IPS-18a (cell line): Measurements from ENCODE around the gene IFI44L.

Experiments
- H3K27ac ChIP-seq: one replicate; pipeline ENCODE4 v1.5.1; 2013; ENCODE audit warnings: low read length
- H3K27me3 ChIP-seq: one replicate; pipeline ENCODE4 v1.6.1; 2013; ENCODE audit warnings: mild to moderate bottlenecking, low read length; ENCODE audit not compliant: control insufficient read depth, insufficient read depth
- H3K36me3 ChIP-seq: one replicate; pipeline ENCODE4 v1.6.1; 2013; ENCODE audit warnings: low read depth, low read length; ENCODE audit not compliant: control insufficient read depth
- H3K4me1 ChIP-seq: one replicate; pipeline ENCODE4 v1.6.1; 2013; ENCODE audit warnings: low read depth, low read length; ENCODE audit not compliant: control insufficient read depth
- H3K4me3 ChIP-seq: one replicate; pipeline ENCODE4 v1.5.1; 2013; ENCODE audit warnings: low read length
- H3K9ac ChIP-seq: one replicate; pipeline ENCODE4 v1.6.1; 2013; ENCODE audit warnings: mild to moderate bottlenecking, low read length, moderate library complexity
- H3K9me3 ChIP-seq: one replicate; pipeline ENCODE4 v1.6.1; 2013; ENCODE audit warnings: low read depth, low read length; ENCODE audit not compliant: control insufficient read depth

Gene IFI44L

DNA sequence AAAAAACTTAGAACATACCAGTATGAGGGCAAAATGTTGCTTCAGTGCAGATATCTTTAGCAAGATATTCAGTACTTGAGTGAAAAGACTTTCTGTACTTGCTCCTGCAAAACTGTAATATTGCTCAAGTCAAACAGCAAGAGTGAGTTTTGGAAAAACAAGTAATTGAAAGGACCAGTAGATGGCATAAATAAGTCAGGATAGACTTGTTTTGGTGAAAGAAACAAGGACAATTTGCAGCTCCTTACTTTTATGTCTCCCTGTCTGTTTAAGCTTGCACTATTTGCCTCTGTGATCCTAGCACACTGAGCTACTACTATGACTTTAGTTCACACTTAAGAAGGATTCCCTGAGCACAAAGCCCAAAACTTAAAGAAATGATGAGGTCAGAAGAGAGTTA, 68.4 kb downstream of the IFI44L start:
- H3K4me1 ChIP-seq, result no peaks in the 10 kb centered on the region
- no peak overlapping the region for H3K9ac ChIP-seq
- H3K36me3 ChIP-seq, result no peaks in the 10 kb centered on the region
- no peaks in the 10 kb centered on the region for H3K27me3 ChIP-seq
- H3K9me3 ChIP-seq, result no peaks in the 10 kb centered on the region
- H3K4me3 ChIP-seq, result no peak overlapping the region
- no peak overlapping the region for H3K27ac ChIP-seq

DNA sequence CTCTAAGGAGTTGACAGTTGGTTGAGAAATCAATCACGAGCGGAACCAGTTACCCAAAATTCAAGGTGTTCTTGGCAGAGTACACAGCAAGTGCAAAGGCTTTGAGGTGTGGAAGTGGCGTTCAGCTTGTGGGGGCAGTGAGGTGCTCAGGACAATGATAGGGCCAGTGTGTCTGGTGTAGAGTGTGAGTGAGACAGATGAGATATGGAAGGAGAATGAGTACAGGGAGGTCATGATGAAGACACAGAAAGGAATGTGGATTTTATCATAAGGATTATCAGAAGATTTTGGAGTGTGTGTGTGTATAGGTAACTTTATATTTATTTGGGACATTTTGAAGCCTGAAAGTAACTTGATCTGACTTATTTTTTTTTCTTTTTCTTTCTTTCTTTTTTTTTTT, 70.3 kb downstream of the IFI44L start:
- Histone ChIP-seq H3K27me3 (no peaks in the 10 kb centered on the region), H3K4me1 (no peaks in the 10 kb centered on the region), H3K27ac (no peak overlapping the region), H3K9me3 (no peaks in the 10 kb centered on the region), H3K4me3 (no peak overlapping the region), H3K36me3 (no peaks in the 10 kb centered on the region), H3K9ac (no peak overlapping the region)

DNA sequence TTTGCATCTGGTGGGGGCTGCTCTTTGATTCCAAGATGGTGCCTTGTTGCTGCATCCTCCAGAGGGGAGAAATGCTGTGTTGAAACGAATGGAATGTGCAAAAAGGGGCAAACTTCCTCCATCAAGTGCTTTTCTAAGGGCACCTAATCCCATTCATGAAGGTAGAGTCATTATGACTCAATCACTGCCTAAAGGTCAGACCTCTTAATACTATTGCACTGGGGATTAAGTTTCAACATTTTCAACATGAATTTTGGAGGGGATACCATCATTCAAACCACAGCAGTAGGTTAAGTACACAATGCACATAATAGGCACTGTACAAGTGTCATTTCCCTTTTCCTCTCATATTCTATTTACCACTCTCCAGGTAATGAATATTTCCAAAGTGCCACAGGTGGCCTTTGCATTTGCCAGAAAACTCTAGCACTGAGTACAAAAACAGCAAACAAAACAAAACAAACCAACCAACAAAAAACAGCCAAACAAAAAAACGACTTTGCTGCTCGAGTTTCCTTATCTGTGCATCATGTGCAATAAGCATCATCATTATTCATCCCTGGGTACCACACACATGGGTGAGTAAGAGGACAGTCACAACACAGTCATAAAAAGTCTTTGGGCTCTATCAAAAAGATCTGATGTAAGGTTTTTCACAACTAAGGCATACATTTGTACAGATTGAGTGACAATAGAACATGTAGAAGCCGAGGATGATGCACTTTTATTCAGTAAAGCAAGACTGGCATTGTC, 71.9 kb downstream of the IFI44L start:
- Histone ChIP-seq H3K4me3 (no peak overlapping the region), H3K9me3 (no peaks in the 10 kb centered on the region), H3K9ac (no peak overlapping the region), H3K27ac (no peak overlapping the region), H3K27me3 (no peaks in the 10 kb centered on the region), H3K4me1 (no peaks in the 10 kb centered on the region), H3K36me3 (no peaks in the 10 kb centered on the region)
